PFSK-1 (cell line): ENCODE results near the gene FBN3.

Experiments
- POLR2AphosphoS5 ChIP-seq: IDR thresholded peaks from 2 replicates; pipeline ENCODE4 v1.6.1; 2012; ENCODE audit warnings: low read depth, mild to moderate bottlenecking, control low read depth, low read length, moderate library complexity
- SIN3A ChIP-seq: IDR thresholded peaks from 2 replicates; pipeline ENCODE4 v1.6.1; 2012; ENCODE audit warnings: mild to moderate bottlenecking, low read length, moderate library complexity, borderline replicate concordance; ENCODE audit not compliant: insufficient read depth
- TAF1 ChIP-seq: IDR thresholded peaks from 2 replicates; pipeline ENCODE4 v1.6.1; 2012; ENCODE audit warnings: low read length, control low read depth, borderline replicate concordance; ENCODE audit not compliant: insufficient read depth
- TF ChIP-seq, protein P1 (sequence below), 2 experiments: IDR thresholded peaks; 2 replicates each; pipeline versions ENCODE4 v1.6.1 to v1.8.0; 2011 to 2012; ENCODE audit warnings: low read depth in 2 of 2, low read length in 2 of 2, control low read depth in 1 of 2, inconsistent platforms in 1 of 2, mild to moderate bottlenecking in 1 of 2, moderate library complexity in 1 of 2; ENCODE audit not compliant: insufficient read depth in 1 of 2

DNA sequence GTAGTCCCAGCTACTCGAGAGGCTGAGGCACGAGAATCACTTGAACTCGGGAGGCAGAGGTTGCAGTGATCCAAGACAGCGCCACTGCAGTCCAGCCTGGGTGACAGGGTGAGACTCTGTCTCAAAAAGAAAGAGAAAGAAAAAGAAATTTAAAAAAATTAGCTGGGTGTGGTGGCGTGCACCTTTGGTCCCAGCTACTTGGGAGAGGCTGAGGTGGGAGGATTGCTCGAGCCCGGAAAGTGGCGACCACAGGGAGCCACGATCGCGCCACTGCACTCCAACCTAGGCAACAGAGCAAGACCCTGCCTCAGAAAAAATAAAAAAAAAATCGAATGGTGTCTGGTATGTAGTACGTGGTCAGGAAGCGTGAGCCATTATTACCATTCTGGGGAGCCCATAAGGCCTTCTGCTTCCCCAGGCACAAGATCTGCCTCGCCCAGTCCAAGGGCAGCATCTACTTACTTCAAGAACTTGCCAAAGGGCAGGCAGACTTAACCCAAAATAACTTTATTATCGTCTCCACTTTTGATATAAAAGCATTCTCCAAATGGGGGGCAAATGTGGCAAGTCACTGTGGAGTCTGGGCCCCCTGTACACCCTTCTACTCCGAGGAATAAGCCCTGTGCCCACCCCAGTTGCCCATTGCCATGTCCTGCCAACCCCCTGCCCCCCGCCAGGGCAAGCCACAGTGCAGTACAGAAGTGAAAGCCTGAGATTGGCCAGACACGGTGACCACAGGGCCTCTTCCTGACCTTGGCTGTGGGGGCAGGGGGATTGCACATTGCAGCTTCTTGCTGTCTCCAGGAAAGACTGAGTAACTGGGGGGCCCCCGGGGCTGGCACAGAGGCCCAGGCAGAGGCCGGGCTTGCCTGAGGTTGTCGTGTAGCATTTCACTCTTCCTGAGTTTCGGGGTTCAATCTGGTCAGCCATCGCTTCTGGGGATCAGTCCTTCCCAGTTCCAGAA, 84.2 kb downstream of the FBN3 start:
- TF ChIP-seq, protein P1, sequence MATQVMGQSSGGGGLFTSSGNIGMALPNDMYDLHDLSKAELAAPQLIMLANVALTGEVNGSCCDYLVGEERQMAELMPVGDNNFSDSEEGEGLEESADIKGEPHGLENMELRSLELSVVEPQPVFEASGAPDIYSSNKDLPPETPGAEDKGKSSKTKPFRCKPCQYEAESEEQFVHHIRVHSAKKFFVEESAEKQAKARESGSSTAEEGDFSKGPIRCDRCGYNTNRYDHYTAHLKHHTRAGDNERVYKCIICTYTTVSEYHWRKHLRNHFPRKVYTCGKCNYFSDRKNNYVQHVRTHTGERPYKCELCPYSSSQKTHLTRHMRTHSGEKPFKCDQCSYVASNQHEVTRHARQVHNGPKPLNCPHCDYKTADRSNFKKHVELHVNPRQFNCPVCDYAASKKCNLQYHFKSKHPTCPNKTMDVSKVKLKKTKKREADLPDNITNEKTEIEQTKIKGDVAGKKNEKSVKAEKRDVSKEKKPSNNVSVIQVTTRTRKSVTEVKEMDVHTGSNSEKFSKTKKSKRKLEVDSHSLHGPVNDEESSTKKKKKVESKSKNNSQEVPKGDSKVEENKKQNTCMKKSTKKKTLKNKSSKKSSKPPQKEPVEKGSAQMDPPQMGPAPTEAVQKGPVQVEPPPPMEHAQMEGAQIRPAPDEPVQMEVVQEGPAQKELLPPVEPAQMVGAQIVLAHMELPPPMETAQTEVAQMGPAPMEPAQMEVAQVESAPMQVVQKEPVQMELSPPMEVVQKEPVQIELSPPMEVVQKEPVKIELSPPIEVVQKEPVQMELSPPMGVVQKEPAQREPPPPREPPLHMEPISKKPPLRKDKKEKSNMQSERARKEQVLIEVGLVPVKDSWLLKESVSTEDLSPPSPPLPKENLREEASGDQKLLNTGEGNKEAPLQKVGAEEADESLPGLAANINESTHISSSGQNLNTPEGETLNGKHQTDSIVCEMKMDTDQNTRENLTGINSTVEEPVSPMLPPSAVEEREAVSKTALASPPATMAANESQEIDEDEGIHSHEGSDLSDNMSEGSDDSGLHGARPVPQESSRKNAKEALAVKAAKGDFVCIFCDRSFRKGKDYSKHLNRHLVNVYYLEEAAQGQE (IDR thresholded peaks at IDR 0.05; ENCODE audit: insufficient read depth in 1 of 2, low read depth in 2 of 2, low read length in 2 of 2), result no peak
- TF ChIP-seq SIN3A (no peak), TAF1 (no peak), POLR2AphosphoS5 (no peak)
